Esophagus squamous epithelium (tissue), 5 donors: ENCODE data around the gene NOSTRIN. TPM values are rescaled to one million over a fixed set of nuclear protein-coding genes. Genes with fewer than 3 reads are reported as not detected.

Source experiments
- DNase-seq: peaks from one replicate; lab custom pipeline; 2025; lab: John Stamatoyannopoulos, UW
- H3K27ac ChIP-seq, 4 donors: fragments of 200-600 bp; sonication (generic); one replicate each; pipeline ENCODE4 v1.5.1; 2016 to 2019; ENCODE audit warnings: mild to moderate bottlenecking in 1 of 4
- H3K27me3 ChIP-seq, 4 donors: fragments of 200-600 bp; sonication (generic); 1 replicate in 3 of 4; 2 replicates in 1 of 4; pipeline versions ENCODE4 v1.5.1 to v1.6.0; 2017 to 2021; ENCODE audit warnings: antibody characterized with exemption in 1 of 4
- H3K36me3 ChIP-seq, 3 donors: fragments of 200-600 bp; sonication (generic); one replicate each; pipeline ENCODE4 v1.5.1; 2016 to 2019
- H3K4me1 ChIP-seq, 3 donors: fragments of 200-600 bp; sonication (generic); one replicate each; pipeline ENCODE4 v1.5.1; 2017 to 2019
- H3K4me3 ChIP-seq, 4 donors: fragments of 200-600 bp; sonication (generic); 1 replicate in 3 of 4; 2 replicates in 1 of 4; pipeline ENCODE4 v1.5.1; 2016 to 2019; ENCODE audit warnings: mild to moderate bottlenecking in 2 of 4, moderate library complexity in 1 of 4
- H3K9me3 ChIP-seq, 3 donors: fragments of 200-600 bp; sonication (generic); one replicate each; pipeline ENCODE4 v1.5.1; 2016 to 2019
- CTCF ChIP-seq, 6 experiments: fragments of 450-650 bp in 4 of 6; fragments of 200-600 bp in 2 of 6; sonication (generic) in 2 of 6; IDR thresholded peaks; one replicate each; pipeline ENCODE4 v1.5.1; 2016 to 2019; ENCODE audit warnings: antibody characterized with exemption in 6 of 6, mild to moderate bottlenecking in 4 of 6, moderate library complexity in 4 of 6
- POLR2A ChIP-seq, 4 donors: fragments of 450-650 bp; IDR thresholded peaks; one replicate each; pipeline ENCODE4 v1.6.1; 2017; ENCODE audit warnings: antibody characterized with exemption in 4 of 4, mild to moderate bottlenecking in 4 of 4, moderate library complexity in 3 of 4
- WGBS, 2 donors: methylation state at CpG; one replicate each; pipeline ENCODE4 v1.1.5; 2018; 5-methylcytosine and 5-hydroxymethylcytosine counted together
- intact Hi-C: fragments of 100-400 bp; cut with DNase I; formaldehyde crosslinking; loops from one replicate; pipeline ENCODE4 v1.15.0; 2022
- total RNA-seq, 4 donors: library from RNA; depleted of rRNA; stranded (reverse); fragments of >200 nt; gene quantifications; one replicate each; pipeline ENCODE4 v1.1.0, GENCODE V29; 2016
- donor health status: DM: yes; HTN: yes; CAD: no.

Gene NOSTRIN
- total RNA-seq, 4 donors from 2014 or later, result 0.76 to 15.6 (median 4.2) TPM

DNA sequence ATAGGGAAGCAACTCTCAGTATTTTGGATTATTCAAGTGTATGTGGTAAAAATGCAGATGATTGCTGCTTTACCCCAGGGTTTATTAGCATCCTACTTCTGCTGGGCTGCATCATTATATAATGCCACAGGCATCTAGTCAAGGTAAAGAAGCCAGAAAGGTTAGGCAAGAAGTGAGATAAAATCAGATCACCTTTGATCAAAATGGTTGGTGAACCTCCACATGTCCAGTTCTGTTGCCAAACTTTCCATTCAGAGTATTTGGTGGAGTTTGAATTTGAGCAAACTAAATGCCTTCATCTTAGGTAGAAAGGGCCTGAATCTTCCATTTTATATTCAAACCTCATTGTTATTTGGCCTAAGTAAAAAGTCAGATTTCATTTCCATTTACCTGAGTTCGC, 29.7 kb upstream of the NOSTRIN start:
- 83 to 100% methylated on average over 1 of the region's 1 CpG for WGBS, 2 donors
- no peak for DNase-seq
- H3K9me3 ChIP-seq, result no peaks in the 10 kb centered on the region
- no peak overlapping the region for H3K27ac ChIP-seq
- TF ChIP-seq CTCF (IDR thresholded peaks at IDR 0.05) (no peak), POLR2A (IDR thresholded peaks at IDR 0.05) (no peak)
- no peaks in the 10 kb centered on the region for H3K27me3 ChIP-seq
- intact Hi-C loops, result loop anchor here (10.0 kb wide), 1 partner anchor 152 kb away; no protein-coding TSS in a partner anchor
- no peaks in the 10 kb centered on the region for H3K4me1 ChIP-seq
- no peak overlapping the region for H3K4me3 ChIP-seq
- H3K36me3 ChIP-seq, result peaks cover 0 to 20% (median 0%) of the 10 kb centered on the region in 3 donors

- no peaks in the 10 kb centered on the region for H3K9me3 ChIP-seq
- DNase-seq, result no peak
- intact Hi-C loops, result loop anchor here (10.0 kb wide), 1 partner anchor 152 kb away; no protein-coding TSS in a partner anchor
- TF ChIP-seq CTCF (IDR thresholded peaks at IDR 0.05), result no peak
- TF ChIP-seq POLR2A (IDR thresholded peaks at IDR 0.05), result no peak
- no peak overlapping the region for H3K4me3 ChIP-seq
- no peaks in the 10 kb centered on the region for H3K4me1 ChIP-seq
- H3K27ac ChIP-seq, result no peak overlapping the region
- no peaks in the 10 kb centered on the region for H3K27me3 ChIP-seq
- 71 to 87% methylated on average over 2 of the region's 2 CpGs for WGBS, 2 donors
- H3K36me3 ChIP-seq, result peaks cover 0 to 19% (median 0%) of the 10 kb centered on the region in 3 donors
These were observed 29.3 kb upstream of the NOSTRIN start for GRCh38 chr2:168773128-168773527.

DNA sequence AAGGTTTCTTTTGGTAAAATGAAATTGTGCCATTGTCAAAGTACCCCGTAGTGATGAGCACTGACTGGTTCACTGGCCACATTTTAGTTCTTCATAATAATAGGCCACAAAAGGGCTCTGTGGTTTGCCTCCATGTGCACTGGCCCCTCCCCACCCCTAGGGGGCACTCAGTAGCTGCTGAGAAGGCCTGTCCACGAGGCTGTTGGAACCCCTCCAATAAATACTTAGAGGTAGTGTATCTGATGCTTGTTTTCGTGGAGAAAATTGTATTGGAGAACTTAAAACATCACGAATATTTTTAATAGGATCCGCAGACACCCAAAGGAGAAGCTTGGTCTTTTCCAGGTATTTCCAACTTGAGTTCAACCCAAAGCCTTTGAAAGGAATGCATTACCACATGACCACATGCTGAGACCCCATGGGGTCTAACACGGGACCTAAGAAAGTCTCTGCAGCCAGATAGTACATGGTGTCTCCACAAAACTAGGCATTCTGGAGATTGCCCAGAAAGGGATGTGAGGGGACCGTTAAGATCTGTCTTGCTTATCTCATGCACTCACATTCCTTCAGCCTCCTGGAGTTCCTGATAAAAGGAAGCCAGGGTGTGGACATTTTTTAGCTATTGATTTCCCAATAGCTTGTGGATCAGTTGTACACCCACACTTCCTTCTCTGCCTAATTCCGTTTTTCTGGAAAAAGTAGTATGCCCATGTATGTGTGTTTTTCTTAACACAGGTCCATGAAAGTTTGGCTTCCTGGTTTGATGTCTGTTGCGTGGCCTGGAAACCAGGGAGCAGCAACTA, 28.5 kb upstream of the NOSTRIN start:
- 54 to 59% methylated on average over 9 of the region's 9 CpGs for WGBS, 2 donors
- no peak for DNase-seq
- Histone ChIP-seq H3K27me3 (no peaks in the 10 kb centered on the region), H3K4me1 (no peaks in the 10 kb centered on the region), H3K4me3 (no peak overlapping the region), H3K27ac (no peak overlapping the region), H3K9me3 (no peaks in the 10 kb centered on the region), H3K36me3 (peaks cover 0 to 15% (median 0%) of the 10 kb centered on the region in 3 donors)
- TF ChIP-seq CTCF (IDR thresholded peaks at IDR 0.05) (peak in 5 of 6 experiments; percentile 51 to 76 (median 69)), POLR2A (IDR thresholded peaks at IDR 0.05) (no peak)
- intact Hi-C loops, result loop anchor here (10.0 kb wide), 1 partner anchor 151 kb away; no protein-coding TSS in a partner anchor

- Histone ChIP-seq H3K27ac (no peak overlapping the region), H3K36me3 (no peaks in the 10 kb centered on the region), H3K4me3 (no peak overlapping the region), H3K4me1 (peaks cover 0 to under 1% (median 0%) of the 10 kb centered on the region in 3 donors), H3K9me3 (no peaks in the 10 kb centered on the region), H3K27me3 (no peaks in the 10 kb centered on the region)
- DNase-seq, result no peak
- 0% methylated on average over 1 of the region's 1 CpG for WGBS, 2 donors
- TF ChIP-seq CTCF (IDR thresholded peaks at IDR 0.05) (no peak), POLR2A (IDR thresholded peaks at IDR 0.05) (no peak)
- intact Hi-C loops, result loop anchor here (10.0 kb wide), 1 partner anchor 149 kb away; no protein-coding TSS in a partner anchor
These were observed 26.6 kb upstream of the NOSTRIN start for GRCh38 chr2:168775837-168776236.

GRCh38 chr2:168780669-168781071, 21.8 kb upstream of the NOSTRIN start:
- 8 to 73% methylated on average over 1 of the region's 1 CpG for WGBS, 2 donors
- no peak for DNase-seq
- H3K27ac ChIP-seq, result no peak overlapping the region
- H3K4me3 ChIP-seq, result no peak overlapping the region
- TF ChIP-seq POLR2A (IDR thresholded peaks at IDR 0.05), result no peak
- no peak for TF ChIP-seq CTCF (IDR thresholded peaks at IDR 0.05)
- H3K27me3 ChIP-seq, result no peaks in the 10 kb centered on the region
- intact Hi-C loops, result no loop called here
- H3K36me3 ChIP-seq, result no peaks in the 10 kb centered on the region
- peaks cover 0 to 6% (median 0%) of the 10 kb centered on the region in 3 donors for H3K4me1 ChIP-seq
- no peaks in the 10 kb centered on the region for H3K9me3 ChIP-seq
